ENCODE results near the gene KIF22.

KIF22 gene

GRCh38 chr16:29843931-29844330 is 53.4 kb downstream of the KIF22 start:
- DNase-seq: no peak

DNA sequence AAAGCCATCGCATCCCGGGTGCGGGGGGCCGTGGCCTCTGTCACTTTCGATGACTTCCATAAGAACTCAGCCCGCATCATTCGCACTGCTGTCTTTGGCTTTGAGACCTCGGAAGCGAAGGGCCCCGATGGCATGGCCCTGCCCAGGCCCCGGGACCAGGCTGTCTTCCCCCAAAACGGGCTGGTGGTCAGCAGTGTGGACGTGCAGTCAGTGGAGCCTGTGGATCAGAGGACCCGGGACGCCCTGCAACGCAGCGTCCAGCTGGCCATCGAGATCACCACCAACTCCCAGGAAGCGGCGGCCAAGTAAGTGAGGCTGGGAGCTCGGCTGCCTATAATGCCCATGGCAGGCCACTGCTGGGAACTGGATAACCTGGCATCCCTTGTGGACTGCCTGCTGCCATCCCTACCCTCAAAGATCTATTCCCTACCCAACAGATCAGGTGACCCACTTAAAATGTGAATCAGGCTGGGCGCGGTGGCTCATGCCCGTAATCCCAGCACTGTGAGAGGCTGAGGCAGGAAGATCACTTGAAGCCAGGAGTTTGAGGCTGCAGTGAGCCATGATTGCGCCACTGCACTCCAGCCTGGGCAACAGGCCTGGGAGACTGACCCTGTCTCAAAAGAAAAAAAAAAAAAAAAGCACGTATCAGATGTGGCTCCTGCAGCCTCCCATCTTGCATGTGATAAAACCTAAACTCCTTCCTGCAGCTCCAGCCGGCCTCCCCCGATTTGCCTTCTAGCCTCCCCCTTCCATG is 54.2 kb downstream of the KIF22 start:
- no peak for DNase-seq

- no peak for DNase-seq
Measured at GRCh38 chr16:29845656-29846055, 55.1 kb downstream of the KIF22 start.

- peak; percentile 91 for DNase-seq
Measured at GRCh38 chr16:29848420-29849297, 58.1 kb downstream of the KIF22 start.

DNA sequence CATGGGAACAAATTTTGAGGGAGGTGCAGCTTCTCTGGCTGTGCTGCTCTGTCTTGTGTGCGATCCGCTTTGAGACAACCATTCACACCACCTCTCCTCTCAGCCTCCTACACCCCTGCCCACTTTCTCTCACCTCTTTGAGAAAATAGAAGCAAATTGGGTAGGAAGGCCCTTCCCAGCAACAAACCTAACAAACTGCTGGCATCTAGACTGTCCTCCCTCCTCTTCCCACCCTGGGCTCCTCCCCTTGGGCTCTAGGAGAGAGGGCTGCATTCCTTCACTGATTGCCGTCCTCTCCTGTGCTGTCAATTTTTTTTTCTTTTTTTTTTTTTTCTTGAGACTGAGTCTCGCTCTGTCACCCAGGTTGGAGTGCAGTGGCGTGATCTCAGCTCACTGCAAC is 59.0 kb downstream of the KIF22 start:
- no peak for DNase-seq

- DNase-seq: no peak
Measured at GRCh38 chr16:29850998-29851397, 60.4 kb downstream of the KIF22 start.

DNA sequence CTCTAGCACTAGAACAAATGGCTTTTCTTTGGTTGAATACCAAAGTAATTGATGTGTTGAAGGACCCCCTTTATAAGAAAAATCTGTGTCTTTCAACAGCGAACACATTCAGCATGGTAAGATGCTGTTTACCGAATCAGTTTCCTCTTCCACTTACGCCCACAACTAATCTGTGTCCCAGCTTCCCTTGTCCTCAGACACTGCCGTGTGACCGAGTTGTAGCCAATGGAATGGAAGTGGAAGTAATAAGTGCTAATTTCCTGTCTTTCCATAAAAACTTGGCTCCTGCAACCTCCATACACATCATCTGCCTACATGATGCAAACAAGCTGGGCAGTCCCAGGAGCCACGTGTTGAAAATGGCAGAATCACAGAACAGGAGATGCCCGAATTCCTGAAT is 62.1 kb downstream of the KIF22 start:
- DNase-seq: no peak

- no peak for DNase-seq
Measured at GRCh38 chr16:29854520-29855100, 64.1 kb downstream of the KIF22 start.
